ENCODE measurements around the gene MFAP2.
A peak's percentile ranks its signal among the peaks of the same experiment; 100 is the strongest.
"Not testable (repeated sequence)": the region's sequence is repeated elsewhere in the genome, so short reads cannot be mapped to it uniquely, and the experiment has no call there.

Gene MFAP2

DNA sequence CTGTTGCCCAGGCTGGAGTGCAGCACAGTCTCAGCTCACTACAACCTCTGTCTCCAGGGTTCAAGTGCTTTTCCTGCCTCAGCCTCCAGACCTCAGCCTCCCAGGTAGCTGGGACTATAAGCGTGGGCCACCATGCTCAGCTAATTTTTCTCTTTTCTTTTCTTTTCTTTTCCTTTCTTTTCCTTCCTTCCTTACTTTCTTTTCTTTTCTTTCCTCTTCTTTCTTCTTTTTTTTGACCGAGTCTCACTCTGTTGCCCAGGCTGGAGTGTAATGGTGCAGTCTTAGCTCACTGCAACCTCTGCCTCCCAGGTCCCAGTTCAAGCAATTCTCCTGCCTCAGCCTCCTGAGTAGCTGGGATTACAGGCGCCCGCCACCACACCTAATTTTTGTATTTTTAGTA lies 16.3 kb downstream of the MFAP2 start:
- DNase-seq (ENCODE audit: low read depth in 2 of 3, low spot score in 1 of 3): not testable (repeated sequence)

DNA sequence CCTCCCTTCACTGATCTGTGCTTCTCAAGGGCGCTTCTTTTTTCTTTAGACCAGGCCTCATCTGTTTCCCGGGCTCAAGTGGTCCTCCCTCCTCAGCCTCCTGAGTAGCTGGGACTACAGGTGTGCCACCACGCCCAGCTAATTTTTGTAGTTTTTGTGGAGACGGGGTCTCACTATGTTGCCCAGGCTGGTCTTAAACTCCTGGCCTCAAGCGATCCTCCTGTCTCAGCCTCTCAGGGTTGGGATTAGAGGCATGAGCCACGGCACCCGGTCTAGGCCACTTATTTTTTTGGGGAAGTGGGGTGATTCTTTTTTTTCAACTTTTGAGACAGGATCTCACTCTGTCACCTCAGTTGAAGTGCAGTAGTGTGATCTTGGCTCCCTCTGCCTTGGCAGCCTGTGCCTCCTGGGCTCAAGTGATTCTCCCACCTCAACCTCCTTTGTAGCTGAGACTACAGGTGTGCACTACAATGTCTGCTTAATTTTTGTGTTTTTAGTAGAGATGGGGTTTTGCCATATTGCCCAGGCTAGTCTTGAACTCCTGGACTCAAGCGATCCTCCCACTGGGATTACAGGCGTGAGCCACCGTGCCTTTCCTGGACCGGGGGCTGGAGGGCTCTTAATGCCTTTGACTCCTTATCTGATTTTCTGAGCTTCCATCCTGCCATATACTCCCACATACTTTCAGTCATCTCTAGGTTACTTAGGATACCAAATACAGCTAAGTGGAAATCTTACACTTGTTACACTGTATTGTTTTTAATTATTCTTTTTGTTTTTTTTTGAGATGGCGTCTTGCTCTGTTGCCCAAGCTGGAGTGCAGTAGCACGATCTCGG lies 18.9 kb downstream of the MFAP2 start:
- no peak for DNase-seq (ENCODE audit: low read depth in 2 of 3, low spot score in 1 of 3)

DNA sequence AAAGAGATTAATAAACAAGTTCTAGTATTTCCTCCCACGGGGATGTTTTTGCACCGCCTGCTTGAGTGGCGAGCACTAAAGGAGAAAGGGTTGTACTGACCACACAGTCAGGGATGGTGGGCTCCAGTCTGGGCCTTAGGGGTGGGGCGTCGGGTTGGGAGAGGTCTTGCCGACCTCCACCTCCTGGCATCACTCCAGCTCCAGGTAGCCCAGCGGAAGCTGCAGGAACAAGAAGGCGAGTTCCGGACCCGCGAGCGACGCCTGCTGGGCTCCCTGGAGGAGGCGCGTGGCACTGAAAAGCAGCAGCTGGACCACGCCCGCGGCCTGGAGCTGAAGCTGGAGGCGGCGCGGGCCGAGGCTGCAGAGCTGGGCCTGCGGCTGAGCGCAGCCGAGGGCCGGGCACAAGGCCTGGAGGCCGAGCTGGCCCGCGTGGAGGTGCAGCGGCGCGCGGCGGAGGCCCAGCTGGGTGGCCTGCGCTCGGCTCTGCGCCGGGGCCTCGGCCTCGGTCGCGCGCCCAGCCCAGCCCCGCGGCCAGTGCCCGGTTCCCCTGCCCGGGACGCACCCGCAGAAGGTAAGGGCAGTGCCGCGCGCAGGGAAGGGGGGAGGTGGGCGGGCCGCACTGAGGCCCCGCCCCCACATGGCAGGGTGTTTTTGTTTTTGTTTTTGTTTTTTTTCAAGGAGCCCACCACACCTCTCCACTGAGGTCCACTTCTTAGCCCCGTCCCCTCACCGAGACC lies 19.7 kb downstream of the MFAP2 start:
- DNase-seq (ENCODE audit: low read depth in 2 of 3, low spot score in 1 of 3): peak; percentile 68 to 83 (median 82)

GRCh38 chr1:16958475-16958874 lies 21.9 kb downstream of the MFAP2 start:
- no peak for DNase-seq (ENCODE audit: low read depth in 2 of 3, low spot score in 1 of 3)

DNA sequence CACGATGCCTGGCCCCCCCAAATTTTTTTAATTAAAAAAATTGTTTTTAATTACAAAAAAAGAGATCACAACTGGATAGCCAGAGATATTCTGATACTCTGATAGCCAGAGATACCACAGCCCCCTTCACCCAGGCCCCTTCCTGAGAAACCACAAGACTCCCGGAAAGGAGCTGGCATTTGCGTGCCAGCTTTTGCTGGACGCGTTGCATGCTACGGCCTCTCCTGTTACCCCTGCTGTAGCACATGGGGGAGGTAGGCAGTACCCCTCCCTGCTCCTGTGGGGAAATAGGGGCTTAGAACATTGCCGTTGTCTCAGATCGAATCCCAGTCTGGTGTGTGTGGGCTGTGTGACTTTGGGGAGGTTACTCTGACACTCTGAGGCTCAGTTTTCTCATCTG lies 22.7 kb downstream of the MFAP2 start:
- no peak for DNase-seq (ENCODE audit: low read depth in 2 of 3, low spot score in 1 of 3)

DNA sequence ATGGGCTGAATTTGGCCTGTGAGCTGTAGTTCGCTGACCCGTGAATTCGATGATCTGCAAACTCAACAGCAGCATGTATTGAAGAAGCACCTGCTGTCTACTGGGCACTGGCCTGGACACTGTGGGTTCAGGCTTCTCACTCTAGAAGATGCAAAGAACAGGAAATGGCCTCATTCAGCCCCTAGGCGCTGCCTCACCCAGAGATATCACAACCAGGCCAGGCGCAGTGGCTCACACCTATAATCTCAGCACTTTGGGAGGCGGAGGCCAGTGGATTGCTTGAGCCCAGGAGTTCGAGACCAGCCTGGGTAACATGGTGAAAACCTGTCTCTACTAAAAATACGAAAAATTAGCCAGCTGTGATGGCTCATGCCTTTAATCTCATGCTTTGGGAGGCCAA lies 23.6 kb downstream of the MFAP2 start:
- no peak for DNase-seq (ENCODE audit: low read depth in 2 of 3, low spot score in 1 of 3)

DNA sequence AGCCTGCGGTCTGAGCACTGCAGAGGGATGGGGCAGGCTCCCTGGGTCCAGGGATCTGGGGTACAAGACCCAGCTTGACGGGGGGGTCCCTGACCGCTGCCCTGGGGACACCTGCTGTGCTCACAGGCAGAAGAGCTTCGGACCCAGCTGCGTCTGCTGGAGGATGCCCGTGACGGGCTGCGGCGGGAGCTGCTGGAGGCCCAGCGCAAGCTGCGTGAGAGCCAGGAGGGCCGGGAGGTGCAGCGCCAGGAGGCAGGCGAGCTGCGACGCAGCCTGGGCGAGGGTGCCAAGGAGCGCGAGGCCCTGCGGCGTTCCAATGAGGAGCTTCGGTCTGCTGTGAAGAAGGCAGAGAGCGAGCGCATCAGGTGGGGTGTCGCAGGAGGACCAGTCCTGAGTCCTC lies 25.2 kb downstream of the MFAP2 start:
- DNase-seq (ENCODE audit: low read depth in 2 of 3, low spot score in 1 of 3): no peak

GRCh38 chr1:16954579-16954978 lies 25.8 kb downstream of the MFAP2 start:
- DNase-seq (ENCODE audit: low read depth in 2 of 3, low spot score in 1 of 3): no peak

DNA sequence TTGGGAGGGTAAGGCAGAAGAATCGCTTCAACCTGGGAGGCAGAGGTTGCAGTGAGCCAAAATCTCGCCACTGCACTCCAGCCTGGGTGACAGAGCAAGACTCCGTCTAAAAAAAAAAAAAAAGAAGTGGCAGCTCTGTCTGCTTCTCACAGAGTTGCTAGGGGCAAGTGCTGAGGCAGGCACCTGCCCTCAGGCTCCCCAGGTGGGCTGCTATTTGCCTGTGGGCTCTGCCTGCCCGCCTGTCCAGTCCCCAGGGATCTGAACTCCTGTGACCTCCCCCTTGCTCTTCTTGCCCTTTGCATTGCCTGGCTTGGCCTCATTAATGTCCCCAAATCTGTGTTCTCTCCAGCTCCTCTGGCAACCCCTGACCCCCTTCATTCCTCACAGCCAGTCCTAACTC lies 28.0 kb downstream of the MFAP2 start:
- DNase-seq (ENCODE audit: low read depth in 2 of 3, low spot score in 1 of 3): not testable (repeated sequence)

GRCh38 chr1:16949026-16949425 lies 31.4 kb downstream of the MFAP2 start:
- DNase-seq (ENCODE audit: low read depth in 2 of 3, low spot score in 1 of 3): not testable (repeated sequence)

DNA sequence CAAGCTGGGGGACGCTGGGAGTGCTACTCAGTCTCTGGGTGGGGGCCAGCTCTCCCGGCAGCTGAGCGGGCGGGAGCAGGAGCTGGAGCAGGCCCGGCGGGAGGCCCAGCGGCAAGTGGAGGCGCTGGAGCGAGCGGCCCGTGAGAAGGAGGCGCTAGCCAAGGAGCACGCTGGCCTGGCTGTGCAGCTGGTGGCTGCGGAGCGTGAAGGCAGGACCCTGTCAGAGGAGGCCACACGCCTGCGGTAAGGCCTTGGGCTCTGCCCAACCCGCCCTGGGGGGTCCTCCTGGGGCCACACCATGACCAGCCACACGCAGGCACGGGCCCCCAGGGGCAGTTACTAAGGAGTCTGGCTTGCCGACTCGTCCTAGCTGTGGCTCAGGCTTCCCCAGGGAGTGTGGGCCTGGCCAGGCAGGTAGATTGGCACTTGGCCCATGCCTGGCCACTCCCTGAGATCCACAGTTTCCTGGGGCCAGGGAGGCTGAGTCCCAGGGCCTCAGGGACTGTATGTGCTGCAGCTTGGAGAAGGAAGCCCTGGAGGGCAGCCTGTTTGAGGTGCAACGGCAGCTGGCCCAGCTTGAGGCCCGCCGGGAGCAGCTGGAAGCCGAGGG lies 32.0 kb downstream of the MFAP2 start:
- not testable (repeated sequence) for DNase-seq (ENCODE audit: low read depth in 2 of 3, low spot score in 1 of 3)

GRCh38 chr1:16946646-16947045 lies 33.8 kb downstream of the MFAP2 start:
- no peak for DNase-seq (ENCODE audit: low read depth in 2 of 3, low spot score in 1 of 3)

GRCh38 chr1:16946185-16946584 lies 34.2 kb downstream of the MFAP2 start:
- DNase-seq (ENCODE audit: low read depth in 2 of 3, low spot score in 1 of 3): not testable (repeated sequence)

GRCh38 chr1:16945512-16945911 lies 34.9 kb downstream of the MFAP2 start:
- DNase-seq (ENCODE audit: low read depth in 2 of 3, low spot score in 1 of 3): not testable (repeated sequence)

- no peak for DNase-seq (ENCODE audit: low read depth in 2 of 3, low spot score in 1 of 3)
These were observed 36.4 kb downstream of the MFAP2 start for GRCh38 chr1:16944038-16944437.

GRCh38 chr1:16939386-16940180 lies 40.8 kb downstream of the MFAP2 start:
- not testable (repeated sequence) for DNase-seq (ENCODE audit: low read depth in 2 of 3, low spot score in 1 of 3)

GRCh38 chr1:16938351-16939321 lies 41.8 kb downstream of the MFAP2 start:
- DNase-seq (ENCODE audit: low read depth in 2 of 3, low spot score in 1 of 3): no peak

DNA sequence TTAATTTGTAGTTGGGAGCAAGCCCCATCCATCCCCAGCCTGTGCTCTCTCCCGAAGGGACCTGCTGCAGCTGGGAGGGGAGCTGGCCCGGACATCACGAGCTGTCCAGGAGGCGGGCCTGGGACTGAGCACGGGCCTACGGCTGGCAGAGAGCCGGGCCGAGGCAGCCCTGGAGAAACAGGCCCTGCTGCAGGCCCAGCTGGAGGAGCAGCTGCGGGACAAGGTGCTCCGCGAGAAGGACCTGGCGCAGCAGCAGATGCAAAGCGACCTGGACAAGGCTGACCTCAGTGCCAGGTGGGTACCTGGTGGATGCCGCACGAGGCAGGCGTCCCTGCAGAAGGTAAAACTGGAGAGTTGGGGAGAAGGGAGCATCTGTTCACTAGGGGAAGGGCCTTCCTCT lies 43.8 kb downstream of the MFAP2 start:
- DNase-seq (ENCODE audit: low read depth in 2 of 3, low spot score in 1 of 3): not testable (repeated sequence)

DNA sequence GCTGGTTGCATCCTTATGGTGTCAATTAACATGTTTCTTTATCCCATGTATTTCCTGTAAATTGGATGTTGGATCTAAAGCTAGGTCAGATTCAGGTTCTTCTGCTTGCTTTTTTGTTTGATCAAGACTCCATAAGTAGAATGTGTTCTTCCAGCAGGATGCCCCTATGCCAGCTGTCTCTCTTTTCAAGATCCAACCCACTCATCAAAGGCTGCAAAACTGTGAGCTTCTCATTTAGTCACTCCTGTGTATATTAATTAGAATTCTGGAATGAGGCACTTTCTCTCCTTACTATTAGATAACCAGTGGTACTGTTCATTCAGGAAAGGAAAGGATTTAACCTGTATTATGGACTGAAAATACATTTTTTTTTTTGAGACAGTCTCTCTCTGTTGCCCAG lies 46.5 kb downstream of the MFAP2 start:
- not testable (repeated sequence) for DNase-seq (ENCODE audit: low read depth in 2 of 3, low spot score in 1 of 3)

Data from stimulated activated CD4-positive, alpha-beta T cell treated with anti-CD3 and anti-CD28 coated beads, Interleukin-12 subunit alpha, Interleukin-12 subunit beta, amount 100 ng/mL, for 48 hours (primary cell).